Measurements from ENCODE around the gene PAQR3. TPM values are rescaled to one million over a fixed set of nuclear protein-coding genes. Genes with fewer than 3 reads are reported as not detected.

The PAQR3 gene
- total and polyA plus RNA-seq, 2 of the 8 experiments (the other 6 are each of a cell fraction or from before 2014, with no cell fraction given): 28.9 to 35.2 TPM

GRCh38 chr4:78922207-78922606, 17.0 kb downstream of the PAQR3 start (continued):
- TF ChIP-seq CTCF (IDR thresholded peaks at IDR 0.05; ENCODE audit: control extremely low read depth in 1 of 3, insufficient read depth in 1 of 3, low read depth in 1 of 3, low read length in 3 of 3) (no peak), POLR2A (IDR thresholded peaks at IDR 0.05; ENCODE audit: control extremely low read depth in 1 of 2, low read depth in 2 of 2, low read length in 2 of 2) (no peak), CBX8 (IDR thresholded peaks at IDR 0.05; ENCODE audit: borderline replicate concordance, low read depth, low read length) (no peak)

Measured in H1 (cell line).